ENCODE results near the gene TANC2. TPM values are rescaled to one million over a fixed set of nuclear protein-coding genes. Genes with fewer than 3 reads are reported as not detected.

Gene TANC2
- total RNA-seq, 2 donors from 2014 or later = 15.1 to 18.5 TPM

DNA sequence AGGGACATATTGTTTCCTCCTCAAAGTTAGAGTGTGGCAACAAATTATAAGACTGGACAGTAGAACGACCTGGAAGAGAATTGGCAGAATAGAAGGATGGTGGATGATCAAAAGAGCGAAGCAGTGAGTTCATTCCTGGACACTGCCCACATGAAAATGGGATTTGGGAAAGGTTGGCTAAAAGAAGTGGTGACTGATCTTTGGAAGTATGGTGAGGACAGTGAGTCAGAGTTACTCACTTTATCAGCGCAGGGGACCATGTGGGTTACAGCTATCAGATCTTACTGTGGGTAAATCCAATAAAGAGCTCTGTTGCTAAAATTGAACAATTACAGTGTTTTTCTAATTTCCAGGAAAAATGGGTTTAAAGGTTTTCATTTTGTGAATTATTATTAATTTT, 2.7 kb upstream of the TANC2 start:
- TF ChIP-seq, protein P1, sequence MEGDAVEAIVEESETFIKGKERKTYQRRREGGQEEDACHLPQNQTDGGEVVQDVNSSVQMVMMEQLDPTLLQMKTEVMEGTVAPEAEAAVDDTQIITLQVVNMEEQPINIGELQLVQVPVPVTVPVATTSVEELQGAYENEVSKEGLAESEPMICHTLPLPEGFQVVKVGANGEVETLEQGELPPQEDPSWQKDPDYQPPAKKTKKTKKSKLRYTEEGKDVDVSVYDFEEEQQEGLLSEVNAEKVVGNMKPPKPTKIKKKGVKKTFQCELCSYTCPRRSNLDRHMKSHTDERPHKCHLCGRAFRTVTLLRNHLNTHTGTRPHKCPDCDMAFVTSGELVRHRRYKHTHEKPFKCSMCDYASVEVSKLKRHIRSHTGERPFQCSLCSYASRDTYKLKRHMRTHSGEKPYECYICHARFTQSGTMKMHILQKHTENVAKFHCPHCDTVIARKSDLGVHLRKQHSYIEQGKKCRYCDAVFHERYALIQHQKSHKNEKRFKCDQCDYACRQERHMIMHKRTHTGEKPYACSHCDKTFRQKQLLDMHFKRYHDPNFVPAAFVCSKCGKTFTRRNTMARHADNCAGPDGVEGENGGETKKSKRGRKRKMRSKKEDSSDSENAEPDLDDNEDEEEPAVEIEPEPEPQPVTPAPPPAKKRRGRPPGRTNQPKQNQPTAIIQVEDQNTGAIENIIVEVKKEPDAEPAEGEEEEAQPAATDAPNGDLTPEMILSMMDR (IDR thresholded peaks at IDR 0.05) = no peak
- H3K27me3 ChIP-seq = no peaks in the 10 kb centered on the region
- H3K36me3 ChIP-seq = no peaks in the 10 kb centered on the region
- intact Hi-C loops (cut with DNase I) = no loop called here
- no peaks in the 10 kb centered on the region for H3K9me3 ChIP-seq
- H3K9ac ChIP-seq (ENCODE audit: low read depth in 2 of 2, low read length in 2 of 2) = no peak overlapping the region
- H3K4me3 ChIP-seq = no peak overlapping the region
- DNase-seq = no peak
- peaks cover 3% of the 10 kb centered on the region for H3K4me1 ChIP-seq
- no peak overlapping the region for H3K27ac ChIP-seq

DNA sequence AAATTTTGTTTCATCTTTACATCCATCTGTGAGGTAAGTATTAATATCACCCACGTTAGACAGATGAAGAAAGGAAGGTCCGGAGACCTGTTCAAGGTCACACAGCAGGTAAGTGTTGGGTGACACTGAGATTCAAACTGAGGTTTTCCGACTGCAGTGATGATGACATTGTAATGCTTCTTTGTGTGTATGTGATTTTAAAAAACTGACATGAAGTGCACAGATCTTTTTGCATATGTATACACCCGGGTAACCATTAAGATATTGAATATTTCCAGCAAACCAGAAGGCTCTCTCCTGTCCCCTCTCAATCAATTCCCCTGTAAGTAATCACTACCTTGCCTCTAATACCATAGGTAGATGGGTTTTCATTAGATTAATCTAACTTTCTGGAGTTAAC, 1.5 kb upstream of the TANC2 start:
- H3K27me3 ChIP-seq = no peaks in the 10 kb centered on the region
- TF ChIP-seq, protein P1 (IDR thresholded peaks at IDR 0.05) = no peak
- no peaks in the 10 kb centered on the region for H3K36me3 ChIP-seq
- H3K4me3 ChIP-seq = no peak overlapping the region
- intact Hi-C loops (cut with DNase I) = no loop called here
- peaks cover 3% of the 10 kb centered on the region for H3K4me1 ChIP-seq
- DNase-seq = no peak
- H3K9ac ChIP-seq (ENCODE audit: low read depth in 2 of 2, low read length in 2 of 2) = no peak overlapping the region
- no peak overlapping the region for H3K27ac ChIP-seq
- no peaks in the 10 kb centered on the region for H3K9me3 ChIP-seq

DNA sequence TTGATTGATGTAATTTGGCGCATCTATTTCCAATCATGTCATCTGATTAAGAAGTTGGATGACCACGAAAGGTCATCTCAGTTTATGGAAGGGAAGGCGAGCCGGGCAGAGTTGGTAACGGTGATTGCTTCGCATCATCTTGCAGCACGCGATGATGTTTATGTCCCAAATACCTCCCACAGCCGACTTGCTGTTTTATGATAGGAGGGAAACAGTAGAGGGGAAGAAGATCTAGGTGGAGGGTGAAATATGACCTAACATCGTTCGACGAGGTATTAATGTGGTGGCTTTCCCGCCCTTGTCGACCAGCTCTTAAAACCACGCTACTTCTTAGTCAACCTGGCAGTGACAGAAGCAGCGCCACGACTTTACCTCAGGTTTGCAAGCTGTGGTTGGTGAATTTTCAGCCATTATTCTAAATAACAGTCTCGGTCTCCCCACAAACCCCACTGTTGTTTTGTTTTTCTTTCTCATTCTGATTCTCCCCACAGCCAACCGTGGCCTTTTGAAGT, 805 bp upstream of the TANC2 start:
- Histone ChIP-seq H3K9me3 (no peaks in the 10 kb centered on the region), H3K4me1 (peaks cover 3% of the 10 kb centered on the region), H3K9ac (ENCODE audit: low read depth in 2 of 2, low read length in 2 of 2) (no peak overlapping the region), H3K27ac (peak overlapping the region; percentile 42), H3K36me3 (no peaks in the 10 kb centered on the region), H3K4me3 (no peak overlapping the region), H3K27me3 (no peaks in the 10 kb centered on the region)
- intact Hi-C loops (cut with DNase I) = no loop called here
- TF ChIP-seq, protein P1 (IDR thresholded peaks at IDR 0.05) = no peak
- DNase-seq = no peak

DNA sequence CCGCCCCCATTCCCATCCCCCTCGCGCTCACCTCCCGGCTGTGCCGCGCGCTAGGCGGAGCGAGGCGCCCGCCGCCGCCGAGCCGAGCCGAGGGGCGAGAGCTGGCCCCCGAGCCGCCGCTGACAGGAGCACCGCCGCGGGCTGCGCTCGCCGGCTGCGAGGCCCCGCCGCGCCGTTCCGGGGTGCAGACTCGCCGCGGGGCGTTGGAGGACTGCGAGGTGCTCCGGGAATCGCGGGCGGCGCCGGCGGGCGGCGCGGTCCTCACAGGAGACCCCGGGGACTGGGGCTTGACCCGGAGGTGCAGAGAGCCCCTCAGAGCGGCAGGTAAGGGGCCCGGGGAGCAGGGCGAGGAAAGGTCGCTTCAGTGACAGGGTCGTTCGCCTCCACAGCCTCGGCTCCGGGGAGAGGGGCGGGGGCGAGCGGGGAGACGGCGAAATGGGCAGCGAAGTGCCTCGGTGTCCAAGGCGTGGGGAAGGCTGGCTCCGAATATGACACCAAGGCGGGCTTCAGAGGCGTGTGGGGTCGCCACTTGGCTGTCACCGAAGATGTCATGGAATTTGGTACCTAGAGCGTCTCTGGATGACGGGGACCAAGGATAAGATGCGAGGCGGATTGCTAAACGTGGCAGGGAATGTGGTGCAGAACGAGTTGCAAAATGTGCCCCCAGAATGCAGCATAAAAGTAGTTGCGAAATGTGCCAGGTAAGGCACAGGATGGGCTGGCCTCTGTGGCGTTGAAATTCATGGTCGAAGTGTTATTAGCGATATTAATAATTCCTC, 580 bp downstream of the TANC2 start:
- peak overlapping the region; percentile 73 to 84 for H3K9ac ChIP-seq (ENCODE audit: low read depth in 2 of 2, low read length in 2 of 2)
- peak; percentile 63 for DNase-seq
- peaks cover 3% of the 10 kb centered on the region for H3K4me1 ChIP-seq

DNA sequence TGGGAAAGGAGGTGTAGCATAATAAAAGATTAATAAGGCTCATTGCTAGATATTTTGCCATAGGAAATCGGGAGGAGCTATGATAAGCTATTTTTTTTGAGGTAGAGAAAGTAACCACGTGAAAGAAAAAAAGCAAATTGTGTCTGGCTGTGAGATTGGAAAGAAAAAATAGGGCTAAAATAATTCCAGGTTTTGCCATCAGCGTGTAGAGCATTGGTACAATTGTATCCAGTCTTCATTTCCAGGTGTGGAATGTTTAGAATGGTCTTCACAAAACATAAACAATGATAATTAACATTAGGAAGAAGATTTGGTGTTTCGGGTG, 1.1 kb downstream of the TANC2 start:
- Histone ChIP-seq H3K27ac (no peak overlapping the region), H3K9ac (ENCODE audit: low read depth in 2 of 2, low read length in 2 of 2) (peak overlapping the region; percentile 73 to 84), H3K27me3 (no peaks in the 10 kb centered on the region)

More for the DNA sequence above, 580 bp downstream of the TANC2 start:
- Histone ChIP-seq H3K9me3 (no peaks in the 10 kb centered on the region), H3K27ac (peak overlapping the region; percentile 52), H3K27me3 (no peaks in the 10 kb centered on the region), H3K36me3 (no peaks in the 10 kb centered on the region), H3K4me3 (peak overlapping the region; percentile 79)
- TF ChIP-seq, protein P1 (IDR thresholded peaks at IDR 0.05) = no peak
- intact Hi-C loops (cut with DNase I) = no loop called here

More for the DNA sequence above, 1.1 kb downstream of the TANC2 start:
- no peaks in the 10 kb centered on the region for H3K36me3 ChIP-seq
- no peaks in the 10 kb centered on the region for H3K9me3 ChIP-seq
- TF ChIP-seq, protein P1 (IDR thresholded peaks at IDR 0.05) = no peak
- H3K4me3 ChIP-seq = peak overlapping the region; percentile 79
- H3K4me1 ChIP-seq = peaks cover 3% of the 10 kb centered on the region
- intact Hi-C loops (cut with DNase I) = no loop called here
- DNase-seq = no peak

Data from colonic mucosa (tissue), 4 donors.